ES-I3 (cell line): ENCODE results near the gene RGS14.
"Not testable (repeated sequence)": the region's sequence is repeated elsewhere in the genome, so short reads cannot be mapped to it uniquely, and the experiment has no call there.

Experiments used
- H3K36me3 ChIP-seq: 2 replicates; pipeline ENCODE4 v1.6.1; 2013; ENCODE audit warnings: mild to moderate bottlenecking, low read length, control low read depth, moderate library complexity; ENCODE audit not compliant: insufficient read depth
- H3K4me1 ChIP-seq: 2 replicates; pipeline ENCODE4 v1.6.1; 2013; ENCODE audit warnings: mild to moderate bottlenecking, control low read depth, low read length; ENCODE audit not compliant: insufficient read depth
- H3K9ac ChIP-seq: 2 replicates; pipeline ENCODE4 v1.6.1; 2013; ENCODE audit warnings: low read depth, mild to moderate bottlenecking, low read length, moderate library complexity
- H3K9me3 ChIP-seq: 2 replicates; pipeline ENCODE4 v1.6.1; 2013; ENCODE audit warnings: mild to moderate bottlenecking, low read length, moderate library complexity; ENCODE audit not compliant: control insufficient read depth, insufficient read depth

The RGS14 gene

DNA sequence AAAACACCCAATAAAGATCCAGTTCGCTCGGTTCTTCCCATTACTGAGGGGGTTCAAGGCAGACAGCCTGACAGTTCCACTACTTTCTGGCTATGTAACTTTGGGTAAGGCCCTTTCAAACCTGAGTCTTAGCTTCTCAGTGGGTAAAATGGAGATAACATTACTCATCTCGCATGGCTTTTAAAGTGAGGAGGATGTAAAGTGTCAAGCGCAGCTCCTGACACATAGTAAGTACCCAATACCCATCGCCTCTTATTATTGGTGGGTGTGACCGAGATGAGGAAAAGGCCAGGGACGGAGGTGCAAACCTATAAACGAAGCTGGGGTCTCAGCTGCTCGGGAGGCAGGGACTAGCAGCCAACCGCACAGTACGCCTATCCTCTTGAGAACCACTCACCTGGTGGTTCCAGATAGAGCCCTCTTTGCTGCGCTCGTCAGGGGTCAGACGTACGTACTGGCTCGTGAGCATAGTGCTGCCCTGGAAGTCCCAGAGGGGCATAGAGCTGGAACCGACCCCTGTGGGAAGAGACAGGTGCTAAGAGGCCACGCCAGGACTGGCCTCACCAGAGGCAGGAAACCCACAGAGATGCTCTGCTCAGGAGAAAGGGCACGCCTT is 6.8 kb upstream of the RGS14 start:
- no peaks in the 10 kb centered on the region; the same call in 1 of the 2 replicates for H3K9me3 ChIP-seq
- H3K36me3 ChIP-seq = no peaks in the 10 kb centered on the region
- H3K4me1 ChIP-seq = peaks cover 6% of the 10 kb centered on the region

GRCh38 chr5:177351392-177352329 is 6.1 kb upstream of the RGS14 start, which contains the start of gene LMAN2:
Gene LMAN2 (minus strand): TSS chr5:177351668. CDS start chr5:177351647, 21 bp downstream.
- Histone ChIP-seq H3K36me3 (no peaks in the 10 kb centered on the region), H3K9ac (peak within 1 kb of the TSS; percentile 99), H3K9me3 (no peaks in the 10 kb centered on the region; the same call in 1 of the 2 replicates), H3K4me1 (peaks cover 6% of the 10 kb centered on the region)

More for the DNA sequence above, 6.8 kb upstream of the RGS14 start:
- peak overlapping the region; percentile 99 for H3K9ac ChIP-seq

DNA sequence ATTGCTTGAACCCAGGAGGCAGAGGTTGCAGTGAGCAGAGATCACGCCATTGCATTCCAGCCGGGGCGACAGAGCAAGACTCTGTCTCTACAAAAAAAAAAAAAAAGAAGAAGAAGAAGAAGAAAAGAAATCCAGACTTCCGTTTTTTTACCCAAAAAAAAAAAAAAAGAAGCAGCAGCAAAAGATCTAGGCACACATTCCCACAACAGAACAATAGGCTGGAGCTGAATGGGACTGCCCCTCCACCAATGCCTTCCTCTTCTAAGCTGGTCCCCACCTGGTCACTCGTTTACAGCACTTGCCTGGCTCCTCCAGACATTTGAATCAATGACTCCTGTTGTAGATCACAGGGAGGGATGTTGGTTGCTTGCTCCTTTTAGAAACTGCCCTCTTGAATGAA is 4.6 kb upstream of the RGS14 start:
- H3K36me3 ChIP-seq = no peaks in the 10 kb centered on the region
- H3K9me3 ChIP-seq = no peaks in the 10 kb centered on the region; the same call in 1 of the 2 replicates
- no peak overlapping the region for H3K9ac ChIP-seq
- peaks cover 6% of the 10 kb centered on the region for H3K4me1 ChIP-seq

DNA sequence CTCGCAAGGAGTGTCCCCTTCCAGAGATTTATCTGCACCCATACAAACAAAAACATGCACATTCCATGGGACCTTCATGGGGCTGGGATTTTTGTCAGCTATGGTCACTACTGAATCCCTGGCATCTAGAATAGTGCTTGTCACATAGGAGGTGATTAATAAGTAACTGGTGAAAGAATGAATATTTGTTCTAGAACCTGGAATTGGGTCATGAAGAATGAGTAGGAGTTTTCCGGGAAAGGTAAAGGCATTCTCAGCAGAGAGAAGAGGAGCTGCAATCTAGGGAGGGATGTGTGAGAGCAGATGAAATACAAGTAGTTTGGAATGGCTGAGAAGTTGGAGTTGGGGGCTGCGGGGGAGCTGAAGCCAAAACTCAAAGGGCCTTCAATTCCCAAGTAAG is 3.5 kb upstream of the RGS14 start:
- H3K36me3 ChIP-seq = no peaks in the 10 kb centered on the region
- peaks cover 6% of the 10 kb centered on the region for H3K4me1 ChIP-seq
- no peak overlapping the region for H3K9ac ChIP-seq
- no peaks in the 10 kb centered on the region; the same call in 1 of the 2 replicates for H3K9me3 ChIP-seq

GRCh38 chr5:177354711-177355110 is 3.0 kb upstream of the RGS14 start:
- Histone ChIP-seq H3K4me1 (peaks cover 6% of the 10 kb centered on the region), H3K36me3 (no peaks in the 10 kb centered on the region), H3K9me3 (no peaks in the 10 kb centered on the region; the same call in 1 of the 2 replicates), H3K9ac (no peak overlapping the region)

DNA sequence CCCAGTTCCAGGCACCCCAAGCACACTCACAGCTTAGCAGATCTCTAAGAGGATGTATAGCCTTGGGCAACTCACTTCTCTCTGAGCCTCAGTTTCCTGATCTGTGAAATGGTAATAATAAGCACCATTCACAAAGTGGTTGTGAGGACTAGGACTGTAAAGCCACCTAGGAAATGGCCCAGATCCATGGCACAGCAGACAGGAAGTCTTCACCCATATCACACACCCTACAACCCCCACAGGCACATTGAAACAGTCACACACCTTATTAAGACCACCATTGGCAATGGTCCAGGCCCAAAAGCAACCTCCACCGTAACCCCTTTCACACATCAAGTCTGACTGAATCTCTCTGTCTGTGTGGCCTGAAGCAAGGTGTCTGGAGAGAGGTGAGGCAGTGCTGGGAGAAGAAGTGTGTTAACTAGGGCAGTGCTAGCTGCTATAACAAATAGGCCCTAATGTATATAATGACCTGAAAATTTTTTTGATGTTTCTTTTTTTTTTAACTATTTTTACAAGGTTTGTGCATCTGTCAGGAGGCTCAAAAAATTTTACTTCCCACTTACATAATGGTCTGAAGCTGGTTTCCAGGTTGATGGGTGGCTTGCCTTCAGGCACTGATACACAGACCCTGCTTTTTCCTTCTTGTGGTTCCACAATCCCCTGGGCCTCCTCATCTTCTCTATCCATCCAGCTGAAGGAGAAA is 2.4 kb upstream of the RGS14 start:
- Histone ChIP-seq H3K36me3 (no peaks in the 10 kb centered on the region), H3K9ac (no peak overlapping the region), H3K9me3 (no peaks in the 10 kb centered on the region; the same call in 1 of the 2 replicates), H3K4me1 (peaks cover 5% of the 10 kb centered on the region)

DNA sequence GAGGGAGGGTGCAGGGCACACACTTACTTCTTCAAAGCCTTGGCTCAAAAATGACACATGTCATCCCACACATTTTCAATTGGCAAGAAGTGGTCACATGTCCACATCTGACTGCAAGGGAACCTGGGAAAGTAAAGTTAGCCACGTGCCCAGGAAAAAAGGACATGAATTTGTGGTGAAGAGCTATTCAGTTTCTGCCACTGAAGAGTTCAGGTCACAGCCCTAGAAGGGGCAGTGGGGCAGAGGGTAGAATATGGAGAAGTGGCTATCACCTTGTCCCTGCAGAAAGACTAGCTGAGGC is 1.9 kb upstream of the RGS14 start:
- Histone ChIP-seq H3K36me3 (no peaks in the 10 kb centered on the region), H3K9me3 (no peaks in the 10 kb centered on the region; the same call in 1 of the 2 replicates), H3K4me1 (peaks cover under 1% of the 10 kb centered on the region; the same call in 1 of the 2 replicates), H3K9ac (no peak overlapping the region)

- Histone ChIP-seq H3K9ac (no peak overlapping the region), H3K4me1 (no peaks in the 10 kb centered on the region), H3K36me3 (no peaks in the 10 kb centered on the region), H3K9me3 (no peaks in the 10 kb centered on the region; the same call in 1 of the 2 replicates)
Observed at GRCh38 chr5:177356746-177357145, 978 bp upstream of the RGS14 start.

DNA sequence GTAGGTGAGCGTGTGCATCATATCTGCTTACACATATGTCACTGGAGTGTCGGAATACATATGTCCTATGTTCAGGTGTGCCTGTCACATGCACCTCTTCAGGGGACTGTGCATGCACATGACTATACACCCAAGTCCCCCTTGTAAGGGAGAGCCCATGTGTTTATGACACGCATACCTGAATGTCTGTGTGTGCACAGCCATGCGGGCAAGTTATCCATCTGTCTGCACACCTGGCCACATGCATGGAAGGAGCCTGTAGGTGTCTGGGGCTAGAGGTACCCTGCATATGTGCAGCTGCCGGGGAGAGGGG is 622 bp upstream of the RGS14 start:
- H3K9me3 ChIP-seq = no peaks in the 10 kb centered on the region; the same call in 1 of the 2 replicates
- no peak overlapping the region for H3K9ac ChIP-seq
- no peaks in the 10 kb centered on the region for H3K36me3 ChIP-seq
- H3K4me1 ChIP-seq = peaks cover 3% of the 10 kb centered on the region; the same call in 1 of the 2 replicates

DNA sequence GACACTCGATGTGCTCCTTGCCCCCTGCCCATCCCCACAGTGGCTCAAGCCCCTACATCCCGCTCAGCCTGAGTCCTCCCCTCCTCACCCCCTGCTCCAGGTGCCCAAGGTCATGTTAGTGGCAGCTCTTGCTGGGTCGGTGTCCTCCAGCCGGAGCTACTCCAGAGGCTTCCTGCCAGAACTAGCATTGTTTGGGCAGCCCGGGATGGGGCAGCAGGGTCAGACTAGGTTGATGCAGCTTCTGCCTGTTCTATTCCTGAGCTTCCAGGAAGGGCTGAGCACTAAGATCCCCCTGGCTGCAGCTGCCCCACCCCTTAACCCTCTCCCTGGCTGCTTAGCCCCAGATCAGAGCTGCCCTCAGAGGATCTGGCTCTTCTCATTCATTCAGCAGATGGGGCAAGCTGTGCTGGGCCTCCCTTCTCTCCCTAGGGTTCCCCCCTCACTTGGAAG is 671 bp downstream of the RGS14 start:
- Histone ChIP-seq H3K9ac (no peak overlapping the region), H3K4me1 (peaks cover 7% of the 10 kb centered on the region; the same call in 1 of the 2 replicates), H3K36me3 (no peaks in the 10 kb centered on the region), H3K9me3 (no peaks in the 10 kb centered on the region; the same call in 1 of the 2 replicates)

DNA sequence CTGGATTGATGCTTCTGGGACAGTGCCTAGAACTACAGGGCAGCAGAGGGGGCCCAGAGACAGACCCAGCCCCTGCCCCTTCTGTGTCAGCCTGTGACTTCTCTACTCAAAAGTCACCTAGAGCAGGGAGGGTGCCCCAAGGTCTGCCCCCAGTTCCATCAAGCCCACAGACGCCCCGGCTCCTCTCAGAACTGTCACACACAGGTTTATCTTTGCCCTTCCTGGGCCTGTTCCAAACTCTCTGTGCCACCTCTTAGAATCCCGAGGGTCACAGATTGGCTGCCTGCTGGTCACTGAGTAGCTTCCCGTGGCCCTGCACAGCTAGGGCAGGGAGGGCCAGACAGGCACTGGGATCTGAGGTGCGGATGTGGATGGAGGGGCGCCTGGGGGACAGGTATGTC is 1.7 kb downstream of the RGS14 start:
- Histone ChIP-seq H3K9ac (no peak overlapping the region), H3K9me3 (no peaks in the 10 kb centered on the region; the same call in 1 of the 2 replicates), H3K36me3 (no peaks in the 10 kb centered on the region), H3K4me1 (peaks cover 17% of the 10 kb centered on the region; the same call in 1 of the 2 replicates)

DNA sequence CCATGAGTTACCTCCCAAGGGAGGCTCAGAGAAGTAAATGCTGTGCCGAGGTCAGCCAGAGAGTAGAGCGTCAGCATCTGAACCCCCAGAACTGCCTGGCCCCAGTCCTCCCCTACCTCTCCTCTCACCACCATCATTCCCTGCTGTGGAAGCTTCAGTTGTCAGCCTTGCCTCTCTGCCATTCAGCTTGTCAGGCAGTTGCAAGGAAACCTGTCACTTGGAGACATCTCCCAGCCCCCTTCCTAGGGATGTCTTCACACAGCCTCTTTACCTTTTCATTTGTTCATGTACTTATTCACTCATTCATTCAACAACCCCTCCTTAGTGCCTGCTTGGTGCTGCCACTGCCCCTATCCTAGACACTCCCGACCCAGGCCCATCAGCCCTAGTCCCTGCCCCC is 2.1 kb downstream of the RGS14 start:
- H3K4me1 ChIP-seq = peaks cover 21% of the 10 kb centered on the region; the same call in 1 of the 2 replicates
- no peak overlapping the region for H3K9ac ChIP-seq
- H3K36me3 ChIP-seq = no peaks in the 10 kb centered on the region
- H3K9me3 ChIP-seq = no peaks in the 10 kb centered on the region; the same call in 1 of the 2 replicates

DNA sequence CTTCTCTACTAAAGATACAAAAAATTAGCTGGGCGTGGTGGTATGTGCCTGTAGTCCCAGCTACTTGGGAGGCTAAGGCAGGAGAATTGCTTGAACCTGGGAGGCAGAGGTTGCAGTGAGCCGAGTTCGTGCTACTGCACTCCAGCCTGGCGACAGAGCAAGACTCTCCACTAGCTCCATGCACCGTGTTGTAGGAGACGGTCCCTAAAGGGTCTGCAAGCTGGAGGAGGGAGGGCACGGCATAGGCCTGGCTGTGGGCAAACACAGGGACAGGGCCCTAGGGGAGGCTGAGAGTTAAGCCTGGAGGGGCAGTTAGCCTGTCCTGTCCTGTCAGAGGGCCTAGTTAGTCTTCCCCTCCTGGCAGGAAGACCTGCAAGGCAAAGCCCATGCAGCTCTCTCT is 3.0 kb downstream of the RGS14 start:
- not testable (repeated sequence) for H3K9me3 ChIP-seq, H3K36me3 ChIP-seq, H3K9ac ChIP-seq
- H3K4me1 ChIP-seq = peaks cover 23% of the 10 kb centered on the region; the same call in 1 of the 2 replicates
